Neuronal stem cell (in vitro differentiated cells): ENCODE data around the gene ROBO2.

Experiments used
- DNase-seq: peaks from one replicate; pipeline ENCODE4 v3.0.0-alpha.2; 2013; ENCODE audit warnings: low spot score
- H2AFZ ChIP-seq: one replicate; pipeline ENCODE4 v1.6.1; 2013; ENCODE audit warnings: mild to moderate bottlenecking, low read length, inconsistent platforms
- H2AK5ac ChIP-seq: 2 replicates; pipeline ENCODE4 v1.6.1; 2013; ENCODE audit warnings: low read depth, mild to moderate bottlenecking, inconsistent platforms, low read length, moderate library complexity, mixed read lengths
- H2BK120ac ChIP-seq: 2 replicates; pipeline ENCODE4 v1.6.1; 2013; ENCODE audit warnings: low read depth, mild to moderate bottlenecking, inconsistent platforms, low read length, moderate library complexity, mixed read lengths
- H2BK12ac ChIP-seq: one replicate; pipeline ENCODE4 v1.6.1; 2013; ENCODE audit warnings: low read length, inconsistent platforms
- H2BK15ac ChIP-seq: 2 replicates; pipeline ENCODE4 v1.6.1; 2013; ENCODE audit warnings: mild to moderate bottlenecking, low read length, inconsistent platforms, mixed read lengths
- H2BK5ac ChIP-seq: one replicate; pipeline ENCODE4 v1.6.1; 2013; ENCODE audit warnings: inconsistent platforms, mild to moderate bottlenecking, low read length, moderate library complexity
- H3K14ac ChIP-seq: one replicate; pipeline ENCODE4 v1.6.1; 2013; ENCODE audit warnings: low read length, inconsistent platforms
- H3K18ac ChIP-seq: 2 replicates; pipeline ENCODE4 v1.6.1; 2013; ENCODE audit warnings: low read length, inconsistent platforms
- H3K23ac ChIP-seq: 2 replicates; pipeline ENCODE4 v1.6.1; 2013; ENCODE audit warnings: low read depth, mild to moderate bottlenecking, mixed read lengths, low read length, inconsistent platforms; ENCODE audit not compliant: poor library complexity
- H3K27ac ChIP-seq: replicated peaks from 3 replicates; pipeline ENCODE4 v1.5.1; 2013; ENCODE audit warnings: low read length, inconsistent platforms
- H3K27me3 ChIP-seq, 3 experiments: 2 replicates each; pipeline ENCODE4 v1.6.1; 2013; ENCODE audit warnings: low read length in 3 of 3, mild to moderate bottlenecking in 2 of 3, inconsistent platforms in 1 of 3, low read depth in 1 of 3, mixed read lengths in 1 of 3, moderate library complexity in 1 of 3; ENCODE audit not compliant: control insufficient read depth in 3 of 3, insufficient read depth in 3 of 3
- H3K36me3 ChIP-seq, 2 donors: replicated peaks in 1 of 2; 2 replicates each; pipeline ENCODE4 v1.6.1; 2013; ENCODE audit warnings: low read length in 2 of 2; ENCODE audit not compliant: control insufficient read depth in 2 of 2, insufficient read depth in 2 of 2
- H3K4ac ChIP-seq: 2 replicates; pipeline ENCODE4 v1.6.1; 2013; ENCODE audit warnings: inconsistent platforms, mild to moderate bottlenecking, low read length, moderate library complexity
- H3K4me1 ChIP-seq, 2 donors: 1 replicate in 1 of 2; 2 replicates in 1 of 2; pipeline ENCODE4 v1.6.1; 2013; ENCODE audit warnings: low read length in 2 of 2, low read depth in 1 of 2; ENCODE audit not compliant: control insufficient read depth in 2 of 2, insufficient read depth in 1 of 2
- H3K4me2 ChIP-seq: one replicate; pipeline ENCODE4 v1.6.1; 2013; ENCODE audit warnings: mild to moderate bottlenecking, low read length, inconsistent platforms; ENCODE audit not compliant: insufficient read depth, poor library complexity, severe bottlenecking
- H3K4me3 ChIP-seq, 2 donors: 2 replicates each; pipeline ENCODE4 v1.5.1; 2013; ENCODE audit warnings: low read length in 2 of 2, mild to moderate bottlenecking in 2 of 2, inconsistent platforms in 1 of 2, moderate library complexity in 1 of 2
- H3K79me1 ChIP-seq: one replicate; pipeline ENCODE4 v1.6.1; 2013; ENCODE audit warnings: low read depth, mild to moderate bottlenecking, inconsistent platforms, low read length, moderate library complexity
- H3K9ac ChIP-seq: one replicate; pipeline ENCODE4 v1.6.1; 2013; ENCODE audit warnings: mild to moderate bottlenecking, low read depth, low read length, inconsistent platforms; ENCODE audit not compliant: poor library complexity
- H3K9me3 ChIP-seq, 2 donors: replicated peaks in 1 of 2; 2 replicates each; pipeline versions ENCODE3 to v1.6.1; 2013; ENCODE audit warnings: low read length in 2 of 2, mild to moderate bottlenecking in 2 of 2, inconsistent platforms in 1 of 2, low read depth in 1 of 2, mixed read lengths in 1 of 2, moderate library complexity in 1 of 2; ENCODE audit not compliant: control insufficient read depth in 2 of 2, insufficient read depth in 1 of 2
- H4K8ac ChIP-seq: one replicate; pipeline ENCODE4 v1.6.1; 2013; ENCODE audit warnings: low read depth, mild to moderate bottlenecking, inconsistent platforms, low read length, moderate library complexity
- H4K91ac ChIP-seq: one replicate; pipeline ENCODE4 v1.6.1; 2013; ENCODE audit warnings: low read length, low read depth, mild to moderate bottlenecking, inconsistent platforms; ENCODE audit not compliant: poor library complexity
- WGBS, 2 donors: extraction: QIAGEN DNeasy Blood & Tissue Kit; methylation state at CpG; one replicate each; pipeline ENCODE4 v1.1.7; 2013; ENCODE audit warnings: missing lambda C conversion rate in 2 of 2, mixed read lengths in 1 of 2; ENCODE audit not compliant: insufficient read length in 2 of 2, insufficient replicate concordance in 1 of 2; ENCODE audit errors: extremely low coverage in 2 of 2; 5-methylcytosine and 5-hydroxymethylcytosine counted together

Gene ROBO2

DNA sequence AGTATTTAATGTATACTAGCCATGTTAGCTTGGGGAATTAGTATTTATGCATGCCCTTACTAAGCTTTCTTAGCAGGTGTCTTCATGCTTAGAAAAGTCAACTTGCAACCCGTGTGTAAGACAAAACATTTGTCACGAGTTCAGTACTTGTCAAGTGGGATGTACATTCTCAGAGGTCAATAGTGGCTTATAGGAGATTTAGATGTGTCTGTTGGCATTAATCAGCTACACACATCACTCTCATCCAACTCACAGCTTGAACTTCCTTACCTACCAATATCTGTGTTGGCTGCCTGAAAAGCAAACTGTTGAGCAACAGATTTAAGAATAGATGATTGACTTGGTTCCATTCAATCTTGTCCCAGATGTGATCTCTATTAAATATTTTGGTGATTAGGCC is 109.5 kb downstream of the ROBO2 start:
- Histone ChIP-seq H3K9ac (no peak overlapping the region), H2AK5ac (no peak overlapping the region), H3K18ac (no peak overlapping the region), H3K36me3 (no peaks in the 10 kb centered on the region), H2AFZ (no peak overlapping the region), H3K14ac (no peak overlapping the region), H3K4me1 (peaks cover 0 to 22% of the 10 kb centered on the region in 2 donors), H2BK12ac (no peak overlapping the region), H3K79me1 (no peaks in the 10 kb centered on the region), H3K4me3 (no peak overlapping the region), H3K23ac (no peak overlapping the region), H2BK15ac (no peak overlapping the region), H3K4ac (no peak overlapping the region), H2BK5ac (no peak overlapping the region), H3K27ac (no peak overlapping the region), H2BK120ac (no peak overlapping the region), H3K27me3 (peaks cover 0 to 2% (median 0%) of the 10 kb centered on the region in 3 experiments), H3K4me2 (no peak overlapping the region), H3K9me3 (no peaks in the 10 kb centered on the region), H4K91ac (no peak overlapping the region), H4K8ac (no peak overlapping the region)
- WGBS, 2 donors = no CpG with 5 or more reads among the region's 2 CpGs
- DNase-seq = no peak

DNA sequence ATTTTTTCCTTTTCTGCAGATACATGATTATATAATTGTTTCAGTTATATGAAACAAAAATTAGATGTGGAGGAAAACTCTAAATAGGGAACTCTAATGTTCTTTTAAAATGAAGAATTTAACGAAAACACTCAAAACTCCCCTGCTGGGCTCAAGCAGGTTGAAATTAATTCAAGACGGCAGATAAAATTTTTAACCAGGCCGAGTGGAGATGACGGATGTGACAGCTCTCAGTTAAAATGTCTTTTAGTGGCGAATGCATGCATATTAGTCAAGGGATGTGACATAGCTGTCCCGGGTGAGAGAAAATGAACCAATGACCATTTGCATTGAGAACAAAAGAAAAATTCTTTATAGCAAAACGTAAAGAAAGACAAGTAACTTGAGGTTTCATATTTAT is 110.1 kb downstream of the ROBO2 start:
- no peak overlapping the region for H3K4ac ChIP-seq
- no peak overlapping the region for H2BK12ac ChIP-seq
- no peaks in the 10 kb centered on the region for H3K9me3 ChIP-seq
- peaks cover 0 to 2% (median 0%) of the 10 kb centered on the region in 3 experiments for H3K27me3 ChIP-seq
- H3K23ac ChIP-seq = no peak overlapping the region
- H3K14ac ChIP-seq = no peak overlapping the region
- no peak overlapping the region for H4K8ac ChIP-seq
- no peak overlapping the region for H2BK120ac ChIP-seq
- no peak overlapping the region for H3K27ac ChIP-seq
- no CpG with 5 or more reads among the region's 7 CpGs for WGBS, 2 donors
- H3K18ac ChIP-seq = no peak overlapping the region
- no peak overlapping the region for H3K9ac ChIP-seq
- H2AFZ ChIP-seq = no peak overlapping the region
- H2BK15ac ChIP-seq = no peak overlapping the region
- no peaks in the 10 kb centered on the region for H3K79me1 ChIP-seq
- no peak overlapping the region for H2BK5ac ChIP-seq
- H3K4me1 ChIP-seq = peaks cover 0 to 22% of the 10 kb centered on the region in 2 donors
- H3K36me3 ChIP-seq = no peaks in the 10 kb centered on the region
- H4K91ac ChIP-seq = no peak overlapping the region
- DNase-seq = no peak
- no peak overlapping the region for H3K4me3 ChIP-seq
- H3K4me2 ChIP-seq = no peak overlapping the region
- H2AK5ac ChIP-seq = no peak overlapping the region

DNA sequence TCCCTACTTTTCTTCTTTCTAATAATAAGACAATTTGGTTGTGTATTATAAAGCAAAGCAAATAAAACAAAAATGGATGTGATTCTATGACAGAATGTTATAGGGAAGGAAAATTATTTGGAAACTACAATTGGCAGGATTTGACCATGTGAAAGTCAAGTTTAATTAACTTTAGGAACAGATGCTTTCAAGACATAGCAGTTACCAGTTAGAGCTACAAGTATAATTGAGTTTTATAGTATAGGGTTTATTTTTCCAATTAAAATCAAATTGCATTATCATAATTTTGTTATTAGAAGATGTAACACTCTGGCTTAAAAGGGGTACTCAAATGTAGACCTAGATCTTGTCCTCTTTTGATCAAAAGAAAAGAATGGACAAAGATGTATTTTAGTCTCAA is 110.9 kb downstream of the ROBO2 start:
- no peak overlapping the region for H3K9ac ChIP-seq
- H2BK5ac ChIP-seq = no peak overlapping the region
- no peak overlapping the region for H3K27ac ChIP-seq

DNA sequence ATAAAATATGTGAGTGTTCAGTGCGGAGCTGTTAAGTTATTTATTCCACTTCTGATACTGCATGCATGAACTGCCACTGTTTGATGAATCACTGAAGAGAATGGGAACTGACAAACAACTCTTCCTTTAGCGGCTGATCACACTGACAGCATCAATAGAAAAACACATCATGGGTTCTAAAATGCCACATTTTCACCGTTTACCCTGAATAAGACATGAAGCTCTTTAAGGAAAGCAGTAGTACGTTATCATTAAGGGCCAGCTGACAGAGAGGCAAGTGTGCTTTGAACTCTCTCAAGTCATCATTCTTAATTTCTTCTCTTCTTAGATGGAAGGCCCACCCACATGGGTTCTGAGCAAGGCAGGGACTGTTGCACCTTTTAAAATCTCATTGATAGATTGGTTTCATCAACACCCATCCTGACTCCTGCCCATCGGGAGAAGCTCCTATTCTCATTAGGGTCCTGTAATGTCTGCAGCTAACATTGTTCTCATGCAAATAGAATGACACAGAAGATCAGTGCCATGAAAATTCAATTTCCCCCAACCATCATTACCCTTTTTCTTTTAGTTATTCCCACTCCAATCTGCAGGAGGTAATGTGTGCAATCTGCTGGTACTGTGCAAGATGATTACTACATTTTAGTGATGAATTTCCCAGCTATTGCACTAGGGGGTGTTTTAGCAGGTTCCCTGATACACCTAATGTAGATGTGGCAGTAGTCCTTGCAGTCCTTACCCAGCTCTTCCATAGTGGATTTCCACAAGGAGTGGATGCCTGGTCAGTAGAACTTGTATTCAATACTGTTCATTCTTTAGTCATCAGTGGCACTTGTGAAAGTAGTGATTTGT is 119.1 kb downstream of the ROBO2 start:
- Histone ChIP-seq H3K23ac (no peak overlapping the region), H3K79me1 (no peaks in the 10 kb centered on the region), H4K91ac (no peak overlapping the region), H3K27ac (no peak overlapping the region), H3K9me3 (no peaks in the 10 kb centered on the region), H2BK15ac (no peak overlapping the region), H2BK12ac (no peak overlapping the region), H3K4me3 (no peak overlapping the region), H3K36me3 (no peaks in the 10 kb centered on the region), H2BK120ac (no peak overlapping the region), H2AK5ac (no peak overlapping the region), H3K4me2 (no peak overlapping the region), H3K27me3 (no peaks in the 10 kb centered on the region), H2AFZ (no peak overlapping the region), H3K9ac (no peak overlapping the region), H3K14ac (no peak overlapping the region), H3K4ac (no peak overlapping the region), H4K8ac (no peak overlapping the region), H3K18ac (no peak overlapping the region), H3K4me1 (peaks cover 0 to 9% of the 10 kb centered on the region in 2 donors), H2BK5ac (no peak overlapping the region)
- no CpG with 5 or more reads among the region's 5 CpGs for WGBS, 2 donors
- no peak for DNase-seq

More for the DNA sequence above, 110.9 kb downstream of the ROBO2 start:
- no peak for DNase-seq
- no peaks in the 10 kb centered on the region for H3K79me1 ChIP-seq
- no peak overlapping the region for H2BK15ac ChIP-seq
- no peaks in the 10 kb centered on the region for H3K9me3 ChIP-seq
- H4K91ac ChIP-seq = no peak overlapping the region
- H2AFZ ChIP-seq = no peak overlapping the region
- H3K4ac ChIP-seq = no peak overlapping the region
- no peak overlapping the region for H2AK5ac ChIP-seq
- H2BK120ac ChIP-seq = no peak overlapping the region
- H3K36me3 ChIP-seq = no peaks in the 10 kb centered on the region
- H4K8ac ChIP-seq = no peak overlapping the region
- H3K27me3 ChIP-seq = peaks cover 0 to under 1% (median 0%) of the 10 kb centered on the region in 3 experiments
- no peak overlapping the region for H2BK12ac ChIP-seq
- no peak overlapping the region for H3K14ac ChIP-seq
- peaks cover 0 to 21% of the 10 kb centered on the region in 2 donors for H3K4me1 ChIP-seq
- no peak overlapping the region for H3K18ac ChIP-seq
- no peak overlapping the region for H3K23ac ChIP-seq
- H3K4me2 ChIP-seq = no peak overlapping the region
- no peak overlapping the region for H3K4me3 ChIP-seq
